Tibial artery (tissue), 4 donors: ENCODE results near the gene GATAD2B.

Experiments
- DNase-seq, 2 donors: peaks; one replicate each; pipeline ENCODE4 v3.0.0-alpha.2; 2019
- H3K27ac ChIP-seq, 2 donors: fragments of 200-600 bp; sonication (generic) in 1 of 2; 1 replicate in 1 of 2; 2 replicates in 1 of 2; pipeline ENCODE4 v1.5.1; 2018 to 2019; ENCODE audit warnings: mild to moderate bottlenecking in 1 of 2
- H3K27me3 ChIP-seq, 2 donors: fragments of 200-600 bp; sonication (generic) in 1 of 2; one replicate each; pipeline versions ENCODE4 v1.5.1 to v1.6.0; 2016 to 2019
- H3K36me3 ChIP-seq, 3 donors: fragments of 200-600 bp; sonication (generic) in 2 of 3; one replicate each; pipeline ENCODE4 v1.5.1; 2016 to 2019; ENCODE audit warnings: mild to moderate bottlenecking in 2 of 3
- H3K4me1 ChIP-seq, 4 donors: fragments of 200-600 bp; sonication (generic) in 2 of 4; 1 replicate in 3 of 4; 2 replicates in 1 of 4; pipeline ENCODE4 v1.5.1; 2016 to 2019
- H3K4me3 ChIP-seq, 2 donors: fragments of 200-600 bp; sonication (generic) in 1 of 2; 1 replicate in 1 of 2; 2 replicates in 1 of 2; pipeline ENCODE4 v1.5.1; 2018 to 2019; ENCODE audit warnings: mild to moderate bottlenecking in 2 of 2
- H3K9me3 ChIP-seq, 3 donors: fragments of 200-600 bp; sonication (generic) in 1 of 3; one replicate each; pipeline ENCODE4 v1.5.1; 2016 to 2019
- CTCF ChIP-seq, 2 experiments: fragments of 200-600 bp in 1 of 2; fragments of 450-650 bp in 1 of 2; IDR thresholded peaks; one replicate each; pipeline ENCODE4 v1.5.1; 2017 to 2019; ENCODE audit warnings: antibody characterized with exemption in 2 of 2, mild to moderate bottlenecking in 1 of 2, moderate library complexity in 1 of 2
- intact Hi-C: fragments of 100-400 bp; cut with DNase I; formaldehyde crosslinking; loops from one replicate; pipeline ENCODE4 v1.15.0; 2023; ENCODE audit warnings: low total_unique reads

GATAD2B gene

GRCh38 chr1:153793973-153794615 is 128.7 kb downstream of the GATAD2B start:
- no peaks in the 10 kb centered on the region for H3K27me3 ChIP-seq
- TF ChIP-seq CTCF (IDR thresholded peaks at IDR 0.05): no peak
- peaks cover 0 to 19% (median 17%) of the 10 kb centered on the region in 4 donors for H3K4me1 ChIP-seq
- DNase-seq: peak; percentile 16 to 58
- H3K36me3 ChIP-seq: no peaks in the 10 kb centered on the region
- H3K27ac ChIP-seq: no peak overlapping the region
- no peak overlapping the region for H3K4me3 ChIP-seq
- intact Hi-C loops: loop anchor here (2.0 kb wide), 1 partner anchor 195 kb away; no protein-coding TSS in a partner anchor
- H3K9me3 ChIP-seq: no peaks in the 10 kb centered on the region

DNA sequence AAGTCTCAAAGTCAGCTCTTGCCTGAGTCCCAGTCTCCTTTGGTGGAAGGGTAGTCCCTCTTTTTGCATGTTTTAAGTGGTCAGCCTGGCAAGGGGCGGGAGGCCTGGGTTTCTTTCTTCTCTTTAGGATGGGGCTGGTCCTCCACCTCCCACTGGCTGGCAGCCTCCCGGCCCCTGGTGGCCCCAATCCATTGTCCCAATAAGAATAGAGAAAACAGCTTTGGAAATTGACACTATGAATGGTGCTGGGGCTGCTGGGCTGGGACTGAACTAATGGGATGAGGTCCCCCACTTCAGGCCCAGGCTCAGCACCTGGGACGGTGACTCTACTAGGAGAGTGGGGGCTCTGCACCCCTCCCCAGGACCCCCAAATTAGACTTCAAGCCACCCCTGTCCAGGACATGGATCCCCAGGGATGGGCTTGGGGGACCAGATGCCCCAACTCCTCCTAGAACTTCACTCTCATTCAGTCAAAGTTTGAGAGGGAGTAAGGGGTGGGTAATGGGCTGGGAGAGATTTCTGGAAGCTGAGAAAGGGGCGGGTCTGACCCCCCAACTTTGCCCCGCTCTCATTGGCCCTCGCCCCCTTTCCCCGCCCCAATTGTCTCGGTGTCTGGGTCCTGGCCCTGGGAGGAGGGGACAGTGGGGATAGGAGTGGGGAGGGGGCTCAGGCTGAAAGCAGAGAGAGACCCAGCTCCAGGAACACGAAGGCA is 129.4 kb downstream of the GATAD2B start:
- Histone ChIP-seq H3K4me1 (peaks cover 0 to 22% (median 19%) of the 10 kb centered on the region in 4 donors), H3K27me3 (no peaks in the 10 kb centered on the region), H3K27ac (no peak overlapping the region), H3K4me3 (no peak overlapping the region), H3K9me3 (no peaks in the 10 kb centered on the region), H3K36me3 (no peaks in the 10 kb centered on the region)
- no peak for TF ChIP-seq CTCF (IDR thresholded peaks at IDR 0.05)
- intact Hi-C loops: no loop called here
- peak; percentile 19 to 59 for DNase-seq

DNA sequence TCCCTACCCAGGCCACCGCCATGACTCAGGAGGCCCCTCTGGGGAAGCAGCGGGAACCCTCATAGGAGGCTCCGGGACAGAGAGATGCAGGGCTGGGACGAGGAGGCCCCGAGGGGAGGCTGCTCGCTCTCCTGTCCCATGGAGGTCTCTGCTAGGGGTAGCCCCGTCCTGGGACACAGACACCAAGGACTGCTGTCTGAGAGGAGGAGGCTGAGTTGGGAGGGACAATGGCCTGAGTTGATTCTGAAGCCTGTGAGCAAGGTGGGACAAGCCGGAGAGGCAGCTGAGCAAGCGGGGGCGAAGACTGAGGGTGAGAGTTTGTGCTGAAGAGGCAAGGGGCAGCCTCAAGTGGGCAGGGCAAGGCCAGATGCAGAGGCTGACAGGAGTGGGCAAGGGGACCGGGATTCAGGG is 130.1 kb downstream of the GATAD2B start:
- no peak for TF ChIP-seq CTCF (IDR thresholded peaks at IDR 0.05)
- no peak overlapping the region for H3K27ac ChIP-seq
- H3K4me1 ChIP-seq: peaks cover 0 to 24% (median 19%) of the 10 kb centered on the region in 4 donors
- H3K4me3 ChIP-seq: no peak overlapping the region
- H3K27me3 ChIP-seq: no peaks in the 10 kb centered on the region
- DNase-seq: peak; percentile 22 to 66
- no peaks in the 10 kb centered on the region for H3K36me3 ChIP-seq
- intact Hi-C loops: no loop called here
- H3K9me3 ChIP-seq: no peaks in the 10 kb centered on the region

DNA sequence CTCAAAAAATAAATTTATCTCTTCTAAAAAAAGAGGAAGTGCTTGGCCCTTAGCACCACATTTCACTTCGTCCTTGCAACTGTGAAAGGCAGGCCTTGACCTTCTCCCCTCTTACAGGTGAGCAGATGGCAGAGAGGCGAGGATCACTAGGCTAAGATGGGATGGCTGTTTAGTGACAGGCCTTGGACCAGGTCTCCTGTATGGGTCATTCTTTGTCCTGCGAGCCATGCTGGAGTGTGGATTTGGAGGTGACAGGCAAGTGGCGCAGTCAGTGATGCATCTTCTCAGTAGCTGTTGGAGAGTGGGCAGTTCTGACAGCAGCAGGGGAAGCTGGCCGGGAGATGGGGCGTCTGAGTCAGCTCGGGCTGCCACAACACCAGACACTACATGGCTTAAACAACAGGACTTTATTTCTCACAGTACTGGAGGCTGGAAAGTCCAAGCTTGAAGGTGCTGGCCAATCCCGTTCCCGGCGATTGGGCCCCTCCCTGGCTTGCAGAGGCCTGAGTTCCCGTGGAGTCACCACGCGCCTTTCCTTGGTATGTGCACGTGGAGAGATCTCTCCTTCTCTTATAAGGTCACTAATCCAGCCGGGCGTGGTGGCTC is 131.0 kb downstream of the GATAD2B start:
- TF ChIP-seq CTCF (IDR thresholded peaks at IDR 0.05): no peak
- Histone ChIP-seq H3K4me3 (no peak overlapping the region), H3K27me3 (no peaks in the 10 kb centered on the region), H3K4me1 (peaks cover 0 to 24% (median 19%) of the 10 kb centered on the region in 4 donors), H3K36me3 (no peaks in the 10 kb centered on the region), H3K9me3 (no peaks in the 10 kb centered on the region), H3K27ac (peak overlapping the region; percentile 91 to 93)
- intact Hi-C loops: no loop called here
- DNase-seq: peak; percentile 19 to 64

GRCh38 chr1:153790966-153791647 is 131.7 kb downstream of the GATAD2B start:
- H3K4me3 ChIP-seq: peak overlapping the region; percentile 45 to 48
- peak in 1 of 2 donors; percentile 67 for DNase-seq

More at GRCh38 chr1:153790966-153791647, 131.7 kb downstream of the GATAD2B start:
- intact Hi-C loops: no loop called here
- Histone ChIP-seq H3K4me1 (peaks cover 0 to 24% (median 19%) of the 10 kb centered on the region in 4 donors), H3K27ac (peak overlapping the region; percentile 91 to 93), H3K36me3 (no peaks in the 10 kb centered on the region), H3K9me3 (no peaks in the 10 kb centered on the region), H3K27me3 (no peaks in the 10 kb centered on the region)
- TF ChIP-seq CTCF (IDR thresholded peaks at IDR 0.05): no peak
